ENCODE results near the gene TMEM178B.

TMEM178B gene

GRCh38 chr7:141235656-141236055 is 161.8 kb downstream of the TMEM178B start:
- Histone ChIP-seq H3K9ac (ENCODE audit: low read depth, low read length) (no peak overlapping the region), H3K27me3 (ENCODE audit: insufficient read depth, low read length) (no peaks in the 10 kb centered on the region), H3K27ac (ENCODE audit: low read length) (no peak overlapping the region), H3K36me3 (ENCODE audit: insufficient read depth, low read depth, low read length) (no peaks in the 10 kb centered on the region), H3K4me1 (ENCODE audit: insufficient read depth, low read length) (peaks cover 14% of the 10 kb centered on the region), H3K4me3 (ENCODE audit: low read length) (no peak overlapping the region), H3K9me3 (ENCODE audit: insufficient read depth, low read depth, low read length) (no peaks in the 10 kb centered on the region)

- Histone ChIP-seq H3K27ac (ENCODE audit: low read length) (no peak overlapping the region), H3K36me3 (ENCODE audit: insufficient read depth, low read depth, low read length) (no peaks in the 10 kb centered on the region), H3K27me3 (ENCODE audit: insufficient read depth, low read length) (no peaks in the 10 kb centered on the region), H3K9me3 (ENCODE audit: insufficient read depth, low read depth, low read length) (no peaks in the 10 kb centered on the region), H3K4me1 (ENCODE audit: insufficient read depth, low read length) (peaks cover 11% of the 10 kb centered on the region), H3K9ac (ENCODE audit: low read depth, low read length) (no peak overlapping the region), H3K4me3 (ENCODE audit: low read length) (no peak overlapping the region)
Measured at GRCh38 chr7:141238596-141239243, 164.9 kb downstream of the TMEM178B start.

GRCh38 chr7:141239661-141240060 is 165.8 kb downstream of the TMEM178B start:
- H3K27ac ChIP-seq (ENCODE audit: low read length) = no peak overlapping the region
- no peak overlapping the region for H3K9ac ChIP-seq (ENCODE audit: low read depth, low read length)
- H3K36me3 ChIP-seq (ENCODE audit: insufficient read depth, low read depth, low read length) = no peaks in the 10 kb centered on the region
- no peak overlapping the region for H3K4me3 ChIP-seq (ENCODE audit: low read length)
- no peaks in the 10 kb centered on the region for H3K27me3 ChIP-seq (ENCODE audit: insufficient read depth, low read length)
- peaks cover 11% of the 10 kb centered on the region for H3K4me1 ChIP-seq (ENCODE audit: insufficient read depth, low read length)
- H3K9me3 ChIP-seq (ENCODE audit: insufficient read depth, low read depth, low read length) = no peaks in the 10 kb centered on the region

- Histone ChIP-seq H3K9ac (ENCODE audit: low read depth, low read length) (no peak overlapping the region), H3K4me1 (ENCODE audit: insufficient read depth, low read length) (peaks cover 14% of the 10 kb centered on the region), H3K9me3 (ENCODE audit: insufficient read depth, low read depth, low read length) (no peaks in the 10 kb centered on the region), H3K4me3 (ENCODE audit: low read length) (no peak overlapping the region), H3K27ac (ENCODE audit: low read length) (no peak overlapping the region), H3K27me3 (ENCODE audit: insufficient read depth, low read length) (no peaks in the 10 kb centered on the region), H3K36me3 (ENCODE audit: insufficient read depth, low read depth, low read length) (no peaks in the 10 kb centered on the region)
Measured at GRCh38 chr7:141242568-141242967, 168.7 kb downstream of the TMEM178B start.

GRCh38 chr7:141243368-141243767 is 169.5 kb downstream of the TMEM178B start:
- Histone ChIP-seq H3K27me3 (ENCODE audit: insufficient read depth, low read length) (no peaks in the 10 kb centered on the region), H3K4me1 (ENCODE audit: insufficient read depth, low read length) (peaks cover 11% of the 10 kb centered on the region), H3K9me3 (ENCODE audit: insufficient read depth, low read depth, low read length) (no peaks in the 10 kb centered on the region), H3K36me3 (ENCODE audit: insufficient read depth, low read depth, low read length) (no peaks in the 10 kb centered on the region), H3K27ac (ENCODE audit: low read length) (no peak overlapping the region), H3K4me3 (ENCODE audit: low read length) (no peak overlapping the region), H3K9ac (ENCODE audit: low read depth, low read length) (no peak overlapping the region)

- Histone ChIP-seq H3K27me3 (ENCODE audit: insufficient read depth, low read length) (no peaks in the 10 kb centered on the region), H3K9ac (ENCODE audit: low read depth, low read length) (no peak overlapping the region), H3K4me3 (ENCODE audit: low read length) (no peak overlapping the region), H3K9me3 (ENCODE audit: insufficient read depth, low read depth, low read length) (no peaks in the 10 kb centered on the region), H3K27ac (ENCODE audit: low read length) (no peak overlapping the region), H3K36me3 (ENCODE audit: insufficient read depth, low read depth, low read length) (no peaks in the 10 kb centered on the region), H3K4me1 (ENCODE audit: insufficient read depth, low read length) (peaks cover 5% of the 10 kb centered on the region; the same call in 1 of the 2 replicates)
Measured at GRCh38 chr7:141244435-141244834, 170.6 kb downstream of the TMEM178B start.

- peaks cover 3% of the 10 kb centered on the region; the same call in 1 of the 2 replicates for H3K4me1 ChIP-seq (ENCODE audit: insufficient read depth, low read length)
- no peaks in the 10 kb centered on the region for H3K36me3 ChIP-seq (ENCODE audit: insufficient read depth, low read depth, low read length)
- no peaks in the 10 kb centered on the region for H3K27me3 ChIP-seq (ENCODE audit: insufficient read depth, low read length)
- H3K9me3 ChIP-seq (ENCODE audit: insufficient read depth, low read depth, low read length) = no peaks in the 10 kb centered on the region
- H3K27ac ChIP-seq (ENCODE audit: low read length) = no peak overlapping the region
- H3K4me3 ChIP-seq (ENCODE audit: low read length) = no peak overlapping the region
- no peak overlapping the region for H3K9ac ChIP-seq (ENCODE audit: low read depth, low read length)
Measured at GRCh38 chr7:141246426-141246825, 172.6 kb downstream of the TMEM178B start.

- H3K9ac ChIP-seq (ENCODE audit: low read depth, low read length) = no peak overlapping the region
- H3K9me3 ChIP-seq (ENCODE audit: insufficient read depth, low read depth, low read length) = no peaks in the 10 kb centered on the region
- no peak overlapping the region for H3K4me3 ChIP-seq (ENCODE audit: low read length)
- no peaks in the 10 kb centered on the region for H3K4me1 ChIP-seq (ENCODE audit: insufficient read depth, low read length)
- no peak overlapping the region for H3K27ac ChIP-seq (ENCODE audit: low read length)
- no peaks in the 10 kb centered on the region for H3K36me3 ChIP-seq (ENCODE audit: insufficient read depth, low read depth, low read length)
- no peaks in the 10 kb centered on the region for H3K27me3 ChIP-seq (ENCODE audit: insufficient read depth, low read length)
Measured at GRCh38 chr7:141251180-141251579, 177.3 kb downstream of the TMEM178B start.

- H3K36me3 ChIP-seq (ENCODE audit: insufficient read depth, low read depth, low read length) = no peaks in the 10 kb centered on the region
- H3K9me3 ChIP-seq (ENCODE audit: insufficient read depth, low read depth, low read length) = no peaks in the 10 kb centered on the region
- no peak overlapping the region for H3K9ac ChIP-seq (ENCODE audit: low read depth, low read length)
- H3K4me1 ChIP-seq (ENCODE audit: insufficient read depth, low read length) = no peaks in the 10 kb centered on the region
- H3K4me3 ChIP-seq (ENCODE audit: low read length) = no peak overlapping the region
- H3K27ac ChIP-seq (ENCODE audit: low read length) = no peak overlapping the region
- no peaks in the 10 kb centered on the region for H3K27me3 ChIP-seq (ENCODE audit: insufficient read depth, low read length)
Measured at GRCh38 chr7:141251957-141252356, 178.1 kb downstream of the TMEM178B start.

GRCh38 chr7:141257597-141257996 is 183.7 kb downstream of the TMEM178B start:
- Histone ChIP-seq H3K9ac (ENCODE audit: low read depth, low read length) (no peak overlapping the region), H3K36me3 (ENCODE audit: insufficient read depth, low read depth, low read length) (no peaks in the 10 kb centered on the region), H3K4me3 (ENCODE audit: low read length) (no peak overlapping the region), H3K27me3 (ENCODE audit: insufficient read depth, low read length) (no peaks in the 10 kb centered on the region), H3K27ac (ENCODE audit: low read length) (no peak overlapping the region), H3K9me3 (ENCODE audit: insufficient read depth, low read depth, low read length) (no peaks in the 10 kb centered on the region), H3K4me1 (ENCODE audit: insufficient read depth, low read length) (no peaks in the 10 kb centered on the region)

- no peak overlapping the region for H3K4me3 ChIP-seq (ENCODE audit: low read length)
- H3K27ac ChIP-seq (ENCODE audit: low read length) = no peak overlapping the region
- no peaks in the 10 kb centered on the region for H3K27me3 ChIP-seq (ENCODE audit: insufficient read depth, low read length)
- no peak overlapping the region for H3K9ac ChIP-seq (ENCODE audit: low read depth, low read length)
- H3K36me3 ChIP-seq (ENCODE audit: insufficient read depth, low read depth, low read length) = no peaks in the 10 kb centered on the region
- H3K9me3 ChIP-seq (ENCODE audit: insufficient read depth, low read depth, low read length) = no peaks in the 10 kb centered on the region
- H3K4me1 ChIP-seq (ENCODE audit: insufficient read depth, low read length) = no peaks in the 10 kb centered on the region
Measured at GRCh38 chr7:141258559-141258958, 184.7 kb downstream of the TMEM178B start.

GRCh38 chr7:141262101-141263090 is 188.5 kb downstream of the TMEM178B start:
- no peak overlapping the region for H3K4me3 ChIP-seq (ENCODE audit: low read length)
- no peaks in the 10 kb centered on the region for H3K27me3 ChIP-seq (ENCODE audit: insufficient read depth, low read length)
- no peak overlapping the region for H3K9ac ChIP-seq (ENCODE audit: low read depth, low read length)

More at GRCh38 chr7:141262101-141263090, 188.5 kb downstream of the TMEM178B start:
- Histone ChIP-seq H3K27ac (ENCODE audit: low read length) (no peak overlapping the region), H3K9me3 (ENCODE audit: insufficient read depth, low read depth, low read length) (no peaks in the 10 kb centered on the region), H3K36me3 (ENCODE audit: insufficient read depth, low read depth, low read length) (no peaks in the 10 kb centered on the region), H3K4me1 (ENCODE audit: insufficient read depth, low read length) (no peaks in the 10 kb centered on the region)

Data from iPS-20b (cell line).